Sigmoid colon (tissue), 7 donors: ENCODE measurements around the gene TMEM140. TPM values are rescaled to one million over a fixed set of nuclear protein-coding genes. Genes with fewer than 3 reads are reported as not detected.

Experiments
- DNase-seq: peaks from one replicate; pipeline ENCODE4 v3.0.0-alpha.2; 2019
- H3K27ac ChIP-seq, 4 donors: fragments of 200-600 bp; sonication (generic); one replicate each; pipeline ENCODE4 v1.5.1; 2016 to 2019; ENCODE audit warnings: mild to moderate bottlenecking in 1 of 4
- H3K27me3 ChIP-seq, 3 donors: fragments of 200-600 bp; sonication (generic); one replicate each; pipeline ENCODE4 v1.5.1; 2019; ENCODE audit warnings: mild to moderate bottlenecking in 1 of 3
- H3K36me3 ChIP-seq, 4 donors: fragments of 200-600 bp; sonication (generic); one replicate each; pipeline ENCODE4 v1.5.1; 2016 to 2019
- H3K4me1 ChIP-seq, 4 donors: fragments of 200-600 bp; sonication (generic); one replicate each; pipeline ENCODE4 v1.5.1; 2017 to 2019
- H3K4me3 ChIP-seq, 4 donors: fragments of 200-600 bp; sonication (generic); one replicate each; pipeline ENCODE4 v1.5.1; 2017 to 2019; ENCODE audit warnings: mild to moderate bottlenecking in 2 of 4, moderate library complexity in 1 of 4
- H3K9me3 ChIP-seq, 4 donors: fragments of 200-600 bp in 3 of 4; sonication (generic) in 3 of 4; one replicate each; pipeline versions ENCODE4 v1.5.1 to v1.6.1; 2013 to 2019
- EP300 ChIP-seq, 4 donors: sonication (generic); formaldehyde crosslinking; IDR thresholded peaks; one replicate each; pipeline ENCODE4 v1.6.1; 2017; ENCODE audit warnings: antibody characterized with exemption in 4 of 4
- POLR2A ChIP-seq, 2 donors: fragments of 450-650 bp; IDR thresholded peaks; one replicate each; pipeline ENCODE4 v1.6.1; 2016; ENCODE audit warnings: antibody characterized with exemption in 2 of 2, mild to moderate bottlenecking in 2 of 2, moderate library complexity in 2 of 2
- POLR2AphosphoS5 ChIP-seq, 4 donors: sonication (generic); formaldehyde crosslinking; IDR thresholded peaks; one replicate each; pipeline ENCODE4 v1.6.1; 2017; ENCODE audit warnings: antibody characterized with exemption in 4 of 4
- whole genome bisulfite sequencing, 2 donors: extraction: QIAGEN DNeasy Blood & Tissue Kit; methylation state at CpG; one replicate each; pipeline ENCODE4 v1.1.7; 2013; 5-methylcytosine and 5-hydroxymethylcytosine counted together
- intact Hi-C: fragments of 100-400 bp; cut with DNase I; formaldehyde crosslinking; loops from one replicate; pipeline ENCODE4 v1.15.1; 2023
- polyA plus RNA-seq, 3 donors: library from polyadenylated mRNA; stranded (reverse); fragments of 200-250 nt; gene quantifications; one replicate each; pipeline ENCODE4 v1.2.3, GENCODE V29; 2013
- small RNA-seq, 3 donors: library from RNA; depleted of rRNA; stranded (forward); fragments of <200 nt; gene quantifications; one replicate each; pipeline ENCODE3, GENCODE V24; 2016
- total RNA-seq, 4 donors: library from RNA; depleted of rRNA; stranded (reverse); fragments of >200 nt; gene quantifications; one replicate each; pipeline ENCODE4 v1.1.0, GENCODE V29; 2016
- TF ChIP-seq, protein P1 (sequence below), 4 experiments: fragments of 450-650 bp in 3 of 4; fragments of 200-600 bp in 1 of 4; IDR thresholded peaks; one replicate each; pipeline ENCODE4 v1.5.1; 2016 to 2019; ENCODE audit warnings: antibody characterized with exemption in 4 of 4, mild to moderate bottlenecking in 3 of 4, moderate library complexity in 2 of 4
- donor health status: healthy with polysubstance abuse.
- donor health status: Bipolar disorder and iron deficiency.
- donor health status: healthy.

TMEM140 gene
- total and polyA plus RNA-seq, 7 donors: 5.4 to 29.6 (median 18.3) TPM

- Histone ChIP-seq H3K4me1 (peaks cover 0 to 14% (median 13%) of the 10 kb centered on the region in 4 donors), H3K36me3 (no peaks in the 10 kb centered on the region), H3K9me3 (no peaks in the 10 kb centered on the region), H3K27ac (no peak overlapping the region), H3K27me3 (no peaks in the 10 kb centered on the region), H3K4me3 (no peak overlapping the region)
- intact Hi-C loops: loop anchor here (5.0 kb wide), 2 partner anchors 38 to 298 kb away; partner anchors contain the start of gene CNOT4
- no peak for DNase-seq
- TF ChIP-seq POLR2A (IDR thresholded peaks at IDR 0.05): no peak
- TF ChIP-seq, protein P1, sequence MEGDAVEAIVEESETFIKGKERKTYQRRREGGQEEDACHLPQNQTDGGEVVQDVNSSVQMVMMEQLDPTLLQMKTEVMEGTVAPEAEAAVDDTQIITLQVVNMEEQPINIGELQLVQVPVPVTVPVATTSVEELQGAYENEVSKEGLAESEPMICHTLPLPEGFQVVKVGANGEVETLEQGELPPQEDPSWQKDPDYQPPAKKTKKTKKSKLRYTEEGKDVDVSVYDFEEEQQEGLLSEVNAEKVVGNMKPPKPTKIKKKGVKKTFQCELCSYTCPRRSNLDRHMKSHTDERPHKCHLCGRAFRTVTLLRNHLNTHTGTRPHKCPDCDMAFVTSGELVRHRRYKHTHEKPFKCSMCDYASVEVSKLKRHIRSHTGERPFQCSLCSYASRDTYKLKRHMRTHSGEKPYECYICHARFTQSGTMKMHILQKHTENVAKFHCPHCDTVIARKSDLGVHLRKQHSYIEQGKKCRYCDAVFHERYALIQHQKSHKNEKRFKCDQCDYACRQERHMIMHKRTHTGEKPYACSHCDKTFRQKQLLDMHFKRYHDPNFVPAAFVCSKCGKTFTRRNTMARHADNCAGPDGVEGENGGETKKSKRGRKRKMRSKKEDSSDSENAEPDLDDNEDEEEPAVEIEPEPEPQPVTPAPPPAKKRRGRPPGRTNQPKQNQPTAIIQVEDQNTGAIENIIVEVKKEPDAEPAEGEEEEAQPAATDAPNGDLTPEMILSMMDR (IDR thresholded peaks at IDR 0.05): no peak
- no peak for TF ChIP-seq EP300 (IDR thresholded peaks at IDR 0.05)
- no peak for TF ChIP-seq POLR2AphosphoS5 (IDR thresholded peaks at IDR 0.05)
- 82 to 84% methylated on average over 2 of the region's 2 CpGs for WGBS, 2 donors
Observed at GRCh38 chr7:135213831-135214230, 66.0 kb downstream of the TMEM140 start.

GRCh38 chr7:135215180-135215579 lies 67.3 kb downstream of the TMEM140 start:
- H3K4me1 ChIP-seq: peaks cover 0 to 5% (median 5%) of the 10 kb centered on the region in 4 donors
- H3K9me3 ChIP-seq: no peaks in the 10 kb centered on the region
- H3K27me3 ChIP-seq: no peaks in the 10 kb centered on the region
- intact Hi-C loops: no loop called here
- H3K36me3 ChIP-seq: no peaks in the 10 kb centered on the region
- TF ChIP-seq, protein P1 (IDR thresholded peaks at IDR 0.05): no peak
- TF ChIP-seq EP300 (IDR thresholded peaks at IDR 0.05): no peak
- no peak for TF ChIP-seq POLR2A (IDR thresholded peaks at IDR 0.05)
- no peak for TF ChIP-seq POLR2AphosphoS5 (IDR thresholded peaks at IDR 0.05)
- 92 to 94% methylated on average over 4 of the region's 4 CpGs for WGBS, 2 donors
- no peak overlapping the region for H3K4me3 ChIP-seq
- H3K27ac ChIP-seq: no peak overlapping the region
- DNase-seq: no peak

GRCh38 chr7:135215698-135216097 lies 67.8 kb downstream of the TMEM140 start:
- Histone ChIP-seq H3K27me3 (no peaks in the 10 kb centered on the region), H3K27ac (no peak overlapping the region), H3K36me3 (no peaks in the 10 kb centered on the region), H3K9me3 (no peaks in the 10 kb centered on the region), H3K4me1 (peaks cover 0 to under 1% (median 0%) of the 10 kb centered on the region in 4 donors), H3K4me3 (no peak overlapping the region)
- TF ChIP-seq EP300 (IDR thresholded peaks at IDR 0.05) (no peak), POLR2AphosphoS5 (IDR thresholded peaks at IDR 0.05) (no peak), POLR2A (IDR thresholded peaks at IDR 0.05) (no peak)
- TF ChIP-seq, protein P1 (IDR thresholded peaks at IDR 0.05): no peak
- DNase-seq: no peak
- 87 to 88% methylated on average over 3 of the region's 3 CpGs for WGBS, 2 donors
- intact Hi-C loops: no loop called here

Small RNAs within 50 kb of the gene (small RNA-seq; reads per million reads assigned to genes)
- gene MIR6509: 0.06 to 0.32 (median 0.15) reads per million in 3 donors

Other genes starting within 250 kb of the TMEM140 start
- gene AGBL3, start 161.6 kb upstream of the TMEM140 start, total RNA-seq: 1 to 10 TPM in 3 of 4 donors, under 1 TPM in 1; 0.95 to 3.1 (median 1.1) TPM
- under 1 TPM; 0.23 to 0.93 (median 0.60) TPM for gene AGBL3, start 161.6 kb upstream of the TMEM140 start, polyA plus RNA-seq
- 10 to 100 TPM; 27.5 to 31.9 (median 29.2) TPM for gene CYREN, start 22.6 kb downstream of the TMEM140 start, total RNA-seq
- gene CYREN, start 22.6 kb downstream of the TMEM140 start, polyA plus RNA-seq: 10 to 100 TPM; 34.3 to 41.4 (median 39.3) TPM
- 10 to 100 TPM; 11.0 to 14.1 (median 11.4) TPM for gene WDR91, start 63.5 kb downstream of the TMEM140 start, total RNA-seq
- 1 to 10 TPM; 2.1 to 8.0 (median 4.2) TPM for gene WDR91, start 63.5 kb downstream of the TMEM140 start, polyA plus RNA-seq
- gene STRA8, start 85.8 kb downstream of the TMEM140 start, total RNA-seq: not detected
- gene STRA8, start 85.8 kb downstream of the TMEM140 start, polyA plus RNA-seq: not detected